ENCODE data around the gene TAF4. TPM values are rescaled to one million over a fixed set of nuclear protein-coding genes. Genes with fewer than 3 reads are reported as not detected.

TAF4 gene
- total and polyA plus RNA-seq, 2 donors (not counting 1 experiment from before 2014, with no cell fraction given): 2.6 to 3.0 TPM

DNA sequence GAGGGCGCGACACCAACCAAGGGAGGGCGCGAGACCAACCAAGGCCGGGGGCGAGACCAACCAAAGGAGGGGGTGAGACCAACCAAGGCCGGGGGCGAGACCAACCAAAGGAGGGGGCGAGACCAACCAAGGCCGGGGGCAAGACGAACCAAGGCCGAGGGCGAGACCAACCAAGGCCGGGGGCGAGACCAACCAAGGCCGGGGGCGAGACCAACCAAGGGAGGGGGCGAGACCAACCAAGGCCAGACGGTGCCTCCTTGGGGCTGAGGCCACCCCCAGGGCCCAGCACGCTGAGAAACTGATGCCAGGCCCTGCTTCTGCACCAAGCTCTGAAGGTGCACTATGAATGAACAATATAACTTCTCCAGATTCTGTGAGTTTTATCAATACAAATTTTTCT is 87.2 kb downstream of the TAF4 start:
- DNase-seq (ENCODE audit: low read depth in 2 of 2): no peak
- H3K27ac ChIP-seq (ENCODE audit: insufficient read depth, low read length): no peak overlapping the region
- H3K9ac ChIP-seq (ENCODE audit: insufficient read depth, low read length): no peak overlapping the region
- H4K20me1 ChIP-seq (ENCODE audit: control insufficient read depth, extremely low read depth, insufficient read depth, low read length): no peaks in the 10 kb centered on the region
- H3K36me3 ChIP-seq (ENCODE audit: control insufficient read depth, insufficient read depth, low read length): peaks cover 1% of the 10 kb centered on the region
- no peaks in the 10 kb centered on the region for H3K9me3 ChIP-seq (ENCODE audit: control insufficient read depth, insufficient read depth, low read depth, low read length)
- no peak overlapping the region for H2AFZ ChIP-seq (ENCODE audit: low read length)
- no peak overlapping the region for H3K4me2 ChIP-seq (ENCODE audit: extremely low read depth, insufficient read depth, low read length)
- H3K4me1 ChIP-seq (ENCODE audit: control insufficient read depth, extremely low read depth, insufficient read depth, low read length): no peaks in the 10 kb centered on the region
- H3K79me2 ChIP-seq (ENCODE audit: control insufficient read depth, insufficient read depth, low read length): no peaks in the 10 kb centered on the region
- H3K4me3 ChIP-seq (replicated peaks in 1 of 4; ENCODE audit: control extremely low read depth in 1 of 4, insufficient read depth in 1 of 4, low read depth in 3 of 4, low read length in 4 of 4): no peak overlapping the region
- no peaks in the 10 kb centered on the region for H3K27me3 ChIP-seq (ENCODE audit: control insufficient read depth, insufficient read depth, low read length)
- TF ChIP-seq EZH2 (IDR thresholded peaks at IDR 0.05; ENCODE audit: low read length, missing control alignments): no peak
- TF ChIP-seq, protein P1, sequence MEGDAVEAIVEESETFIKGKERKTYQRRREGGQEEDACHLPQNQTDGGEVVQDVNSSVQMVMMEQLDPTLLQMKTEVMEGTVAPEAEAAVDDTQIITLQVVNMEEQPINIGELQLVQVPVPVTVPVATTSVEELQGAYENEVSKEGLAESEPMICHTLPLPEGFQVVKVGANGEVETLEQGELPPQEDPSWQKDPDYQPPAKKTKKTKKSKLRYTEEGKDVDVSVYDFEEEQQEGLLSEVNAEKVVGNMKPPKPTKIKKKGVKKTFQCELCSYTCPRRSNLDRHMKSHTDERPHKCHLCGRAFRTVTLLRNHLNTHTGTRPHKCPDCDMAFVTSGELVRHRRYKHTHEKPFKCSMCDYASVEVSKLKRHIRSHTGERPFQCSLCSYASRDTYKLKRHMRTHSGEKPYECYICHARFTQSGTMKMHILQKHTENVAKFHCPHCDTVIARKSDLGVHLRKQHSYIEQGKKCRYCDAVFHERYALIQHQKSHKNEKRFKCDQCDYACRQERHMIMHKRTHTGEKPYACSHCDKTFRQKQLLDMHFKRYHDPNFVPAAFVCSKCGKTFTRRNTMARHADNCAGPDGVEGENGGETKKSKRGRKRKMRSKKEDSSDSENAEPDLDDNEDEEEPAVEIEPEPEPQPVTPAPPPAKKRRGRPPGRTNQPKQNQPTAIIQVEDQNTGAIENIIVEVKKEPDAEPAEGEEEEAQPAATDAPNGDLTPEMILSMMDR (conservative IDR thresholded peaks at IDR 0.05 in 1 of 2, IDR thresholded peaks at IDR 0.05 in 1 of 2; ENCODE audit: low read depth in 1 of 2, low read length in 2 of 2): no peak

DNA sequence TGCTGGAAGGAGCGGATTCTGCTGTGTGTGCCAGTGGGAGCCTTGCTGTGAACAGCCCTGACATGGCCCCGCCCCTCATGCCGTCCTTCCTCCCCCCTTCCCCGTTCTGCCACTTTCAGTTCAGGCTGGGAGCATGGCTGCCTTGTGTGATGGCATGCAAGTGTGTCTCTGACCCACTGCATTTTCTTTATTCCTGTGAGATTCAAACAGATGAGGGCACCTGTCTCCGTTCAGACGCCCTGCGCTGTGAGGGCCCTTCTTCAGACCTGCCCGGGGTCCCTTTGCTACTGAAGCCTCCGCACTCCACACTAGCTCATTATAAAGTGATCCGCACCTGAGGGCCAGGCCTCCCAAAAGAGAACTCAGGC is 88.3 kb downstream of the TAF4 start:
- H3K79me2 ChIP-seq (ENCODE audit: control insufficient read depth, insufficient read depth, low read length): no peaks in the 10 kb centered on the region
- DNase-seq (ENCODE audit: low read depth in 2 of 2): no peak
- peaks cover 5% of the 10 kb centered on the region for H3K36me3 ChIP-seq (ENCODE audit: control insufficient read depth, insufficient read depth, low read length)
- H3K9me3 ChIP-seq (ENCODE audit: control insufficient read depth, insufficient read depth, low read depth, low read length): no peaks in the 10 kb centered on the region
- no peak overlapping the region for H3K4me3 ChIP-seq (replicated peaks in 1 of 4; ENCODE audit: control extremely low read depth in 1 of 4, insufficient read depth in 1 of 4, low read depth in 3 of 4, low read length in 4 of 4)
- H4K20me1 ChIP-seq (ENCODE audit: control insufficient read depth, extremely low read depth, insufficient read depth, low read length): no peaks in the 10 kb centered on the region
- no peak overlapping the region for H3K9ac ChIP-seq (ENCODE audit: insufficient read depth, low read length)
- TF ChIP-seq, protein P1 (conservative IDR thresholded peaks at IDR 0.05 in 1 of 2, IDR thresholded peaks at IDR 0.05 in 1 of 2; ENCODE audit: low read depth in 1 of 2, low read length in 2 of 2): no peak
- no peak for TF ChIP-seq EZH2 (IDR thresholded peaks at IDR 0.05; ENCODE audit: low read length, missing control alignments)
- no peaks in the 10 kb centered on the region for H3K4me1 ChIP-seq (ENCODE audit: control insufficient read depth, extremely low read depth, insufficient read depth, low read length)
- no peaks in the 10 kb centered on the region for H3K27me3 ChIP-seq (ENCODE audit: control insufficient read depth, insufficient read depth, low read length)
- H3K27ac ChIP-seq (ENCODE audit: insufficient read depth, low read length): no peak overlapping the region
- H3K4me2 ChIP-seq (ENCODE audit: extremely low read depth, insufficient read depth, low read length): no peak overlapping the region
- H2AFZ ChIP-seq (ENCODE audit: low read length): no peak overlapping the region

DNA sequence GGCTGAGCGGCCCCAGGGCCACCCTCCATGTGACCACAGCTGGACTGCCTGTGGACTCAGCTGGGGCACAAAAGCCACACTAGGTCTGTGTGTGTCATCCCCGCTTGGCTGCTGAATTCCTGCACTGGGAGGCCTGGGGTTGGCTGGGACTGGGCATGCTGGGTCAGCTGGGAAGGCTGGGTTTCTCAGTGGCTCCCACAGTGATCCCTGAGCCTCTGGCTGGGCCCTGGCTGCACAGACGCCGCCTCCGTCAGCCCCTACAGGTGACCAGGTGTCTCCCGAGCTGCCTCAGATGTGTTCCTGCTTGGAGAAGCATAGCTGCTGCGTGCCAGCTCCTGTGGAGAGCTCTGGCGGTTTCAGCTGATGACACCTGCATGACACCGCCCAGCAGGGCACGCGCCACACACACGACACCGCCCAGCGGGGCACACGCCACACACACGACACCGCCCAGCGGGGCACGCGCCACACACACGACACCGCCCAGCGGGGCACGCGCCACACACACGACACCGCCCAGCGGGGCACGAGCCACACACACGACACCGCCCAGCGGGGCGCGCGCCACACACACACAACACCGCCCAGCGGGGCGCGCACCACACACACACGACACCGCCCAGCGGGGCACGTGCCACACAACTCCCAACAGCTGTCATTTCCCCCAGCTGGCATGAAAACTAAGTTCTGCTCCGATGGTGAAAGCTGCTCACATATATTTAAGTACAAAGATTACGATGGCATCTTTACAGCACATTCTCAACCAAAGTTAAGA is 88.8 kb downstream of the TAF4 start:
- Histone ChIP-seq H2AFZ (ENCODE audit: low read length) (no peak overlapping the region), H3K4me1 (ENCODE audit: control insufficient read depth, extremely low read depth, insufficient read depth, low read length) (no peaks in the 10 kb centered on the region), H3K79me2 (ENCODE audit: control insufficient read depth, insufficient read depth, low read length) (no peaks in the 10 kb centered on the region), H3K36me3 (ENCODE audit: control insufficient read depth, insufficient read depth, low read length) (peaks cover 5% of the 10 kb centered on the region), H3K4me3 (replicated peaks in 1 of 4; ENCODE audit: control extremely low read depth in 1 of 4, insufficient read depth in 1 of 4, low read depth in 3 of 4, low read length in 4 of 4) (no peak overlapping the region), H3K9ac (ENCODE audit: insufficient read depth, low read length) (no peak overlapping the region), H4K20me1 (ENCODE audit: control insufficient read depth, extremely low read depth, insufficient read depth, low read length) (no peaks in the 10 kb centered on the region), H3K27me3 (ENCODE audit: control insufficient read depth, insufficient read depth, low read length) (no peaks in the 10 kb centered on the region), H3K27ac (ENCODE audit: insufficient read depth, low read length) (no peak overlapping the region), H3K9me3 (ENCODE audit: control insufficient read depth, insufficient read depth, low read depth, low read length) (no peaks in the 10 kb centered on the region), H3K4me2 (ENCODE audit: extremely low read depth, insufficient read depth, low read length) (no peak overlapping the region)
- no peak for DNase-seq (ENCODE audit: low read depth in 2 of 2)
- TF ChIP-seq, protein P1 (conservative IDR thresholded peaks at IDR 0.05 in 1 of 2, IDR thresholded peaks at IDR 0.05 in 1 of 2; ENCODE audit: low read depth in 1 of 2, low read length in 2 of 2): no peak
- TF ChIP-seq EZH2 (IDR thresholded peaks at IDR 0.05; ENCODE audit: low read length, missing control alignments): no peak

Data from fibroblast of lung (primary cell).